ENCODE data around the gene CEP170B. TPM values are rescaled to one million over a fixed set of nuclear protein-coding genes. Genes with fewer than 3 reads are reported as not detected.

The CEP170B gene
- total and polyA plus RNA-seq, 9 of the 15 experiments (the other 6 are each of a cell fraction or from before 2014, with no cell fraction given): 0.01 to 10.2 (median 2.2) TPM

DNA sequence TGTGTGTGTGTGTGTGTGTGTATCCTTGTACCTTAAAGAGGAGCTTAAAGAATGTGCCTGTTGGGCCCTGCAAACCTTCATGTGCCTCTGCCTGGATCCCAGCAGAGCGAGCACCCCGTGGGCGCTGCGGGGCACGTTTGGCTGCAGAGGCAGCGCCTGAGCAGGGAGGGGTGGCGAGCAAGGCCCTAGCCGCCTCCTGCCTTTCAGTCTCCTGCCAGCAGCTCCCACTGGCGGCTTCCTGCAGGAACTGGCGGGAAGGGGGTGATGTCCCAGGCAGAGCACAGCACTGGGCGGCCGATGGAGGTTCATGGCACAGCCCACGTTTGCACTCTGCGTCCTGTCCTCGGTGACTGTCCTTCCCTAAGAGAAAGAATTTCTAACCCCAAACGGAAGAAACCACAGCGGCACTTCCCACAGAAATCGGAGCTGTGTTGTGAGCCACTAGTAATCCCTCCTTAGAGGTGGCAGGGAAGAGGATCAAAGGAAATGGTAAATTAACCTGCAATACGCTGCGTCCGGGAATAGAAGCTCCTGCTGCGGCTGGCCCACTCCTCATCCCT lies 44.3 kb upstream of the CEP170B start:
- peak in 2 of 4 experiments; percentile 18 for DNase-seq (ENCODE audit: extremely low read depth in 1 of 4, low spot score in 3 of 4)
- CTCF ChIA-PET (ENCODE audit: low intra/inter-chr PET ratio): no interaction called here
- Histone ChIP-seq H3K4me3 (no peak overlapping the region), H2AFZ (ENCODE audit: low read depth, low read length) (no peak overlapping the region), H3K4me2 (ENCODE audit: insufficient read depth, low read length) (no peak overlapping the region), H3K9me1 (ENCODE audit: control insufficient read depth, insufficient read depth, low read length) (no peaks in the 10 kb centered on the region), H3K9ac (ENCODE audit: insufficient read depth in 1 of 2, low read depth in 2 of 2, low read length in 2 of 2) (no peak overlapping the region), H3K4me1 (replicated peaks in 1 of 2; ENCODE audit: control insufficient read depth in 2 of 2, insufficient read depth in 2 of 2, low read length in 2 of 2) (peaks cover 2 to 35% of the 10 kb centered on the region in 2 experiments; a peak in 3 of 5 replicates), H4K20me1 (replicated peaks; ENCODE audit: control insufficient read depth, insufficient read depth, low read length) (no peaks in the 10 kb centered on the region), H3K9me3 (replicated peaks; ENCODE audit: control insufficient read depth, insufficient read depth, low read depth, low read length) (no peaks in the 10 kb centered on the region), H3K79me2 (ENCODE audit: control insufficient read depth, insufficient read depth, low read length) (peaks cover 20% of the 10 kb centered on the region), H3K36me3 (ENCODE audit: control insufficient read depth, insufficient read depth, low read length) (peaks cover 8% of the 10 kb centered on the region; the same call in 1 of the 3 replicates), H3K27me3 (ENCODE audit: control insufficient read depth in 2 of 2, insufficient read depth in 2 of 2, low read length in 2 of 2) (no peaks in the 10 kb centered on the region), H3K27ac (ENCODE audit: extremely low read depth, low read depth, low read length) (no peak overlapping the region)
- 72% methylated on average over 10 of the region's 22 CpGs for WGBS (ENCODE audit: insufficient coverage, low coverage, missing lambda C conversion rate)
- in situ Hi-C loops (cut with MboI): loop anchor here (5.0 kb wide), 1 partner anchor 53 kb away; no protein-coding TSS in a partner anchor
- POLR2A ChIA-PET: interaction anchor here (0.6 kb wide), 1 partner anchor 19 kb away, joined by 4 read pairs; no protein-coding TSS in a partner anchor
- TF ChIP-seq CTCF (IDR thresholded peaks at IDR 0.05 in 2 of 3, conservative IDR thresholded peaks at IDR 0.05 in 1 of 3; ENCODE audit: insufficient read depth in 2 of 3, low read depth in 1 of 3, low read length in 3 of 3): peak in 2 of 3 experiments; percentile 42 to 48; a peak in 3 of 6 replicates
- TF ChIP-seq, protein P1, sequence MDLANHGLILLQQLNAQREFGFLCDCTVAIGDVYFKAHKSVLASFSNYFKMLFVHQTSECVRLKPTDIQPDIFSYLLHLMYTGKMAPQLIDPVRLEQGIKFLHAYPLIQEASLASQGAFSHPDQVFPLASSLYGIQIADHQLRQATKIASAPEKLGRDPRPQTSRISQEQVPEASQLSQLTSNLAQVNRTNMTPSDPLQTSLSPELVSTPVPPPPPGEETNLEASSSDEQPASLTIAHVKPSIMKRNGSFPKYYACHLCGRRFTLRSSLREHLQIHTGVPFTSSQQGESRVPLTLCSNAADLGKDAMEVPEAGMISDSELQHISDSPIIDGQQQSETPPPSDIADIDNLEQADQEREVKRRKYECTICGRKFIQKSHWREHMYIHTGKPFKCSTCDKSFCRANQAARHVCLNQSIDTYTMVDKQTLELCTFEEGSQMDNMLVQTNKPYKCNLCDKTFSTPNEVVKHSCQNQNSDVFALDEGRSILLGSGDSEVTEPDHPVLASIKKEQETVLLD (IDR thresholded peaks at IDR 0.05): no peak
- peak in 1 of 2 experiments; percentile 28; a peak in 1 of 4 replicates for TF ChIP-seq RAD21 (CRISPR knock-in tag; conservative IDR thresholded peaks at IDR 0.05 in 1 of 2, IDR thresholded peaks at IDR 0.05 in 1 of 2)
- no peak for TF ChIP-seq SOX6 (IDR thresholded peaks at IDR 0.05)
- TF ChIP-seq, protein P2, sequence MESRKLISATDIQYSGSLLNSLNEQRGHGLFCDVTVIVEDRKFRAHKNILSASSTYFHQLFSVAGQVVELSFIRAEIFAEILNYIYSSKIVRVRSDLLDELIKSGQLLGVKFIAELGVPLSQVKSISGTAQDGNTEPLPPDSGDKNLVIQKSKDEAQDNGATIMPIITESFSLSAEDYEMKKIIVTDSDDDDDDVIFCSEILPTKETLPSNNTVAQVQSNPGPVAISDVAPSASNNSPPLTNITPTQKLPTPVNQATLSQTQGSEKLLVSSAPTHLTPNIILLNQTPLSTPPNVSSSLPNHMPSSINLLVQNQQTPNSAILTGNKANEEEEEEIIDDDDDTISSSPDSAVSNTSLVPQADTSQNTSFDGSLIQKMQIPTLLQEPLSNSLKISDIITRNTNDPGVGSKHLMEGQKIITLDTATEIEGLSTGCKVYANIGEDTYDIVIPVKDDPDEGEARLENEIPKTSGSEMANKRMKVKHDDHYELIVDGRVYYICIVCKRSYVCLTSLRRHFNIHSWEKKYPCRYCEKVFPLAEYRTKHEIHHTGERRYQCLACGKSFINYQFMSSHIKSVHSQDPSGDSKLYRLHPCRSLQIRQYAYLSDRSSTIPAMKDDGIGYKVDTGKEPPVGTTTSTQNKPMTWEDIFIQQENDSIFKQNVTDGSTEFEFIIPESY (CRISPR knock-in tag; IDR thresholded peaks at IDR 0.05): peak; percentile 96
- TF ChIP-seq, protein P3, sequence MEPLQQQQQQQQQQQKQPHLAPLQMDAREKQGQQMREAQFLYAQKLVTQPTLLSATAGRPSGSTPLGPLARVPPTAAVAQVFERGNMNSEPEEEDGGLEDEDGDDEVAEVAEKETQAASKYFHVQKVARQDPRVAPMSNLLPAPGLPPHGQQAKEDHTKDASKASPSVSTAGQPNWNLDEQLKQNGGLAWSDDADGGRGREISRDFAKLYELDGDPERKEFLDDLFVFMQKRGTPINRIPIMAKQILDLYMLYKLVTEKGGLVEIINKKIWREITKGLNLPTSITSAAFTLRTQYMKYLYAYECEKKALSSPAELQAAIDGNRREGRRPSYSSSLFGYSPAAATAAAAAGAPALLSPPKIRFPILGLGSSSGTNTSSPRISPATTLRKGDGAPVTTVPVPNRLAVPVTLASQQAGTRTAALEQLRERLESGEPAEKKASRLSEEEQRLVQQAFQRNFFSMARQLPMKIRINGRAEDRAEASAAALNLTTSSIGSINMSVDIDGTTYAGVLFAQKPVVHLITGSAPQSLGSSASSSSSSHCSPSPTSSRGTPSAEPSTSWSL (CRISPR knock-in tag; IDR thresholded peaks at IDR 0.05; ENCODE audit: borderline replicate concordance): no peak
- no peak for FAIRE-seq
- BruUV-seq (replicated peaks): no TSS peak
- ATAC-seq: 0 out of 3 replicates have a peak, but pooled peaks have one; percentile 6
- intact Hi-C loops (cut with micrococcal nuclease): no loop called here

Data from K562 (cell line).